Measurements from ENCODE around the gene PCK2.
"Not testable (repeated sequence)": the region's sequence is repeated elsewhere in the genome, so short reads cannot be mapped to it uniquely, and the experiment has no call there.

PCK2 gene

DNA sequence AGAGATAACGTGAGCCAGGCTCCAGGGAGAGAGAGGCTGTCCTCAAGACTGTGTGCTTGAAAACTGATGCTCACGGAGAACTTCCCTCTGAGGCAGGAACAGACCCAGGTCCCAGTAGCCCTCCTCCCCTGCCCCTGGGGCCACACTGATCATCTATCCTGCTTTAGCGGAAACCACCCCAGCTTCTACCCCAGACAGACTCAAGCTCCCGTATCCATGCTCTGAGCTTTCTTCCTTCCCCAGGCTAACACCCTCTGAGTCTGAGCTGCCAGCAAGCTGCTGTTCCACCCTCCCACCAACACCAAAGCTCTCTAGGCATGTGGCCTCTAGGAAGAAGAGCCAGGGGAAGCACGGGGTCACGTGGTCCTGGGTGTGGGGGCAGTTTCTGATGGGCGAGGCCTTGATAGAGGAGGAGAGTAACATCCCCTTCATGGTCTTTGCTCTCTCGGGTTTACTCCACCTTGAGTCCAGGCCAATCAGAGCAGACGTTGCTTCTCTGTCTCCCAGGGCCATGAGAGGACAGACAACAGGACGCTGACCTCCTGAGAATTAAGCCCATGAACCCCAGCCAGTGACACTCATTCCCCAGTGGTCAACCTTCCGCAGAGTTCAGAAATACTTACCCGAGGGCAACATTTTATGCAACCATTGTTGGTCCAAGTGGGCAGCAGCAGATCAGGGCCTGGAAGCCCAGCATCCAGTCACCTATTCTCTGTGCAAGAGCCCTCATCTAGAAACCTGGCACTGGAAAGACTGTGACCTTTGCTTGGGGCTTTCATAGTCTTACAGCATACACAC is 1.4 kb downstream of the PCK2 start:
- DNase-seq (ENCODE audit: low spot score) = peak; percentile 85

DNA sequence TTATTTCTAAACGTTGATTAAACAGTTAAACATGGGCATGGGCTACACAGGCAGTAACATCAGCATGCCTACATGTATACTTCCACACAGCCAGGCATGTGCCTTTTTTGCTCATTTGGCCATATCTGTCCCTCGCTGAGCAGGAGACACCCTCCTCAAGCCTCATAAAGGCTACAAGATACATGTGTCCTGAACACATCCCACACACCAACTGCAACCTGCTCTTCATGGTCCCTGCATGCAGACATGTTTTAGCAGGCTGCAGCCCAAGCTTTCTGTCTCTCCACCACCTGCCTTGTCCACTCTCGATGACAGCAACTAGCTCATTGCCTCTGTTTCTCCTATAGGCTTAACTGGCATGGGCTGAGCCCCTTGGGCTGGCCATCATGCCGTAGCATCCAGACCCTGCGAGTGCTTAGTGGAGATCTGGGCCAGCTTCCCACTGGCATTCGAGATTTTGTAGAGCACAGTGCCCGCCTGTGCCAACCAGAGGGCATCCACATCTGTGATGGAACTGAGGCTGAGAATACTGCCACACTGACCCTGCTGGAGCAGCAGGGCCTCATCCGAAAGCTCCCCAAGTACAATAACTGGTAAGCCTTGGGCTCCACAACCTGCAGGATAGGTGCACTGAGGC is 2.6 kb downstream of the PCK2 start:
- DNase-seq (ENCODE audit: low spot score) = no peak

DNA sequence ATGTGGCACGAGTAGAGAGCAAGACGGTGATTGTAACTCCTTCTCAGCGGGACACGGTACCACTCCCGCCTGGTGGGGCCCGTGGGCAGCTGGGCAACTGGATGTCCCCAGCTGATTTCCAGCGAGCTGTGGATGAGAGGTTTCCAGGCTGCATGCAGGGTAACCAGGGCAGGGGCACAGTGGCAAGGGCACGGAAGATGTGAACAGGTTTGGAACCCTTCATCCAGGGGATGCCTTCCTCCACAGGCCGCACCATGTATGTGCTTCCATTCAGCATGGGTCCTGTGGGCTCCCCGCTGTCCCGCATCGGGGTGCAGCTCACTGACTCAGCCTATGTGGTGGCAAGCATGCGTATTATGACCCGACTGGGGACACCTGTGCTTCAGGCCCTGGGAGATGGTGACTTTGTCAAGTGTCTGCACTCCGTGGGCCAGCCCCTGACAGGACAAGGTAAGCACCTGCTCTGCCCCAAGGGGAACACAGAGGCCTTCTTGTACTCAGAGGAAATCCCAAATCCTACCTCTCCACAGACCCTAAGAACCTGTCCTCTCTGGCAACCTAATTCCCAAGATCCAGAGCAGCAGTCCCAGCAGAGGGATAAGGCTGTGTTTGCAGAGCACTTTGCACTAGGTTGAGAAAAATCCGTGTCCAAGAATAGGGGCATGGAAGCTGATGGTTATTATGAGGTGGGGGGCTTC is 4.3 kb downstream of the PCK2 start:
- DNase-seq (ENCODE audit: low spot score) = no peak

DNA sequence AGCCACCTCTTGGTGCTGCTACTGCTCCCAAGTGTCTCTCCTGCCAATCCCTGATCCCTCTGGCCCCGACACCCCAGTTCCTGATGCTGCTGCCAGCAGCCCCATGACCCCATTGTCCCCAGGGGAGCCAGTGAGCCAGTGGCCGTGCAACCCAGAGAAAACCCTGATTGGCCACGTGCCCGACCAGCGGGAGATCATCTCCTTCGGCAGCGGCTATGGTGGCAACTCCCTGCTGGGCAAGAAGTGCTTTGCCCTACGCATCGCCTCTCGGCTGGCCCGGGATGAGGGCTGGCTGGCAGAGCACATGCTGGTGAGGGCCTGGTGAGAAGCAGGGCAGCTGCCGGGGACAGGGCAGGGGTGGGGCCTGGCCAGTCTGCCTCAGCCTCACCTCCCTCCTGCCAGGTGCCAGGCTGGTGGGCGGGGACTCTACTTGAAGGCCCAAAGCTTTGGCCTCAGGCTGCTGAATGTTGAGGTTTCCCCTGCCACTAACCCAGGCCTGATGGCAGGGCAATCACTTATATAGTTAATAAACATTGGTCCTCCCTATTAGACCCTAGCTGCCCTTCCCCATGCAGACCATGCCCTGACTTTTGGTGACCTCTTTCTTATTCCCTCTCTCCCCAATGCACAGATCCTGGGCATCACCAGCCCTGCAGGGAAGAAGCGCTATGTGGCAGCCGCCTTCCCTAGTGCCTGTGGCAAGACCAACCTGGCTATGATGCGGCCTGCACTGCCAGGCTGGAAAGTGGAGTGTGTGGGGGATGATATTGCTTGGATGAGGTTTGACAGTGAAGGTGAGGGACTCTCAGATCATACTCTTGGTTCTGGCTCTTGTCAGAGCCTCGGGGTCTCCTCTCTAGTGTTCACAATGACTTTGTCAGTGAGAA is 5.1 kb downstream of the PCK2 start:
- DNase-seq (ENCODE audit: low spot score) = no peak

DNA sequence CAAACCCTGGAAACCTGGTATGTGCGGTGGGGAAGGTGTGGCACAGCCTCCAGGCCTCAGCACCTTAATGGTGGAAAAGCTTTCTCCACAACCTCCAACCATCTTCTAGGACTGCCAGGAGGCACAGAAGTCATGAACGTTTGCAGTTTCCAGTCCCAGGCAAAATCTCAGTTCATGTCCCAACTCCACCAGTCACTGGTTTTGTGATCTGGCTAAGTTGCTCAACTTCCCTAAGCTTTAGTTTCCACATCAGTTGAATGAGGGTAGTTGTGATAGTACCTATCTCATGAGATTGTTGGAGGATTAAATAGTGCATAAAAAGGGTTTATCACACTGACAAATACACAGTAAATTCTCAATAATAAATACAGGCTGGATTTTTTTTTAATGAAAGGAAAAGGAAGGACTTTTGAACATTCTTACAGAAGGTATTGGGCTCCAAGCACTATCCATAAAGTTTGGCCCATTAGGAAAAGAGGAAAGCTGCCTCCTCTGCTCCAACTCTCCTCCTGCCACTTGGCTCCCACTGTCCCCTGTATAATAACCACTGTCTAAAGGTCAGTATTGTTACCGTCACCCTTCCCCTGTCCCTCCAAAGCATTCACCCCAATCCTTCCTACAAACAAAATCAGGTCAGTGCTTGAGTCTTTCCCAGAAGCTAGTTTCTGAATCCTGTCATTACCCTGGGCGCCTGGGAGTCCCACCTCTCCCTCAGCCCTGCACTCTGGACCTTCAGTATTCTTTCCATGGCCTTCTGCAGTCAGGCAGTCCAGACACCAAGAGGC is 6.3 kb downstream of the PCK2 start:
- DNase-seq (ENCODE audit: low spot score) = no peak

DNA sequence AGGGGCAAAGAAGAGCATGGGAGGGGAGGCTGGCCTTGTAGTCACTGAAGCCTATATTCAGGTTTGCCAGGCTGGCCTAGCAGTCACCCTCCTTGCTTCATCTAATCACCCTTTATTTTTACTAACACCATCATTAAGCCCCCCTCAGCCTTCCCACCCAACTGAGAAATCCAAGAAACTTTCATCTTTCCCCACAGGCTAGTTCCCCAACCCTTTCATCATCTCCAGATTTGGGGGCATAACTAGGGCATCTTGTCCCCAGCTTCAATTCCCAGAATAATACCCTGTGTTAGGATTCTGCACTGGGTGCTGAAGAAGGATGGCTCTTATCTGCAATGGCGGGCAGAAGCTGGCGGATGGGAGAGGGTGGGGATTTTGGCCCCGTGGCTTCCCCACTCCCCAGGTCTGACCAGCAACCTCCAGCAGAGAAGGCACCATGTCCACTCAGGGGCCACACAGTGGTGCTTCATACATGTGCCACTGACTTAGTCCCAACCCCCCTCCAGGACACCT is 6.9 kb downstream of the PCK2 start:
- no peak for DNase-seq (ENCODE audit: low spot score)

DNA sequence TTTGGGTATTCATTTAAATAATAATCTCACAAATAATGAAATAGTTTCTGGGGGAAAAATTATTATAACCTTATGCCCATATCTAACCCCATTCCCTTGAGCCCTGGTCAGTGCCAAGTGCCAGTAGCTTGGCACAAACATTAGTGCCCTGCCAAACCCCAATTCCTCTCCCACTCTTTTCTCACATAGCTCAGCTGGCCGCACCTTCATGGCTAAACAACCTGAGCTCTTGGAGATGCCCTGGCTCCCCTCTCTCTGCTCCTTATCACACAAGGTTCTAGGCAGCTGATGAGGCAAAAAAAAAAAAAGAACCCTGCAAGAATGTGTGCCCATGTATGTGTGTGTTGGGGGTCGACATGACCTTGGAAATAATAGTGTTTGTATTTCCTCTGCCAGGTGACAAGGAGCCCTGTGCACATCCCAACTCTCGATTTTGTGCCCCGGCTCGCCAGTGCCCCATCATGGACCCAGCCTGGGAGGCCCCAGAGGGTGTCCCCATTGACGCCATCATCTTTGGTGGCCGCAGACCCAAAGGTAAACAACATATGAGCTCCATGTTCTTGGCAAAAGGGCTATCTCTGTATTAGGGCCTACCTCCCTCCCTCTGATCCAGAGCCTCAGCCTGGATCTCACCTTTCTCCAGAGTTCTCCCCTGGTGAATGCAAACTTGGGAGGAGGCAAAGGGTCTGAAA is 8.4 kb downstream of the PCK2 start:
- DNase-seq (ENCODE audit: low spot score) = no peak

DNA sequence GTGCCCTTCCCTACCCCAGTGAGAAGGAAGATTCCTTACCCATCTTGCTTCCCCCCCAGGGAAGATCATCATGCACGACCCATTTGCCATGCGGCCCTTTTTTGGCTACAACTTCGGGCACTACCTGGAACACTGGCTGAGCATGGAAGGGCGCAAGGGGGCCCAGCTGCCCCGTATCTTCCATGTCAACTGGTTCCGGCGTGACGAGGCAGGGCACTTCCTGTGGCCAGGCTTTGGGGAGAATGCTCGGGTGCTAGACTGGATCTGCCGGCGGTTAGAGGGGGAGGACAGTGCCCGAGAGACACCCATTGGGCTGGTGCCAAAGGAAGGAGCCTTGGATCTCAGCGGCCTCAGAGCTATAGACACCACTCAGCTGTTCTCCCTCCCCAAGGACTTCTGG is 9.3 kb downstream of the PCK2 start:
- no peak for DNase-seq (ENCODE audit: low spot score)

DNA sequence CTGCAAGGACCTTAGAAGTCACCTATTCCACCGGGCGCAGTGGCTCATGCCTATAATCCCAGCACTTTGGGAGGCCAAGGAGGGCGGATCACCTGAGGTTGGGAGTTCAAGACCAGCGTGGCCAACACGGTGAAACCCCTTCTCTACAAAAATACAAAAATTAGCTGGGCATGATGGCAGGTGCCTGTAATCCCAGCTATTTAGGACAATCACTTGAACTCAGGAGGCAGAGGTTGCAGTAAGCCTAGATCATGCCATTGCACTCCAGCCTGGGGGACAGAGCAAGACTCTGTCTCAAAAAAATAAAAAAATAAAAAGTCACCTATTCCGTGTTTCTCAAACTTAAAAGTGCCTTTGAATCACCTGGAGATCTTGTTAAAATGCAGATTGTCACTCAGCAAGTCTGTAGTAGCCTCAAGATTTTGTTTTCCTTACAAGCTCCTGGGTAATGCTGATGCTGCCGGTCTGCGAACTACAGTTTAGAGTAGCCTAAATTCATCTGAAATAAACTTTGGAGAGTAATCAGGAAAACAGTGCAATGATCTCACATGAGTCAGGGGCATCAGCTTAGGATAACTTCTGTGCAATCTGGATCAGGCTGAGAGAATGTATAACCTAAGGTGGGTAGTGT is 11.6 kb downstream of the PCK2 start:
- DNase-seq (ENCODE audit: low spot score) = not testable (repeated sequence)

DNA sequence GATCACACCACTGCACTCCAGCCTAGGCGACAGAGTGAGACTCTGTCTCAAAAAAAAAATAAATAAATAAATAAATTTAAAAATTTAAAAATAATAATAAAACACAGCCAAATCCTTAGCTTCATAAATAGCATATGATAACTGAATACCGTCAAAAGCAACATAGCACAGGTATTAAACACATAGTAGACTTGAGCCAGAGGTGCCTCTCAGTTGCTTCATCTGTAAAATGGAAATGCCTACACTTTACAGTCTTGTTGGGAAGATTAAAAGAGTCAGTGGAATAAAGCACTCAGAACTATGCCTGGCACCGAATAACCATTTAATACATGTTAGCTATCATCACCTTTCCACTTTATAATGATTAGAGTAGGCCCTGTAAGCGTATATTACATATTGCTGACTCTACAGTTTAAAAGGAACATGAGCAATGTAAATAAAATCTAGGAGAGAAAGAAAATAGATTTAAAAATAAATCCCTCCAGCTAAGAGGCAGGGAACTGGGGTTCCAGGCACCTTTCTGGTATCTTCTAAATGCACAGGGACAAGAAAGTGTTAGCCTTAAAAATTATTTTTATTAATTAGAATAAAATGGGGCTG is 12.7 kb downstream of the PCK2 start:
- no peak for DNase-seq (ENCODE audit: low spot score)

DNA sequence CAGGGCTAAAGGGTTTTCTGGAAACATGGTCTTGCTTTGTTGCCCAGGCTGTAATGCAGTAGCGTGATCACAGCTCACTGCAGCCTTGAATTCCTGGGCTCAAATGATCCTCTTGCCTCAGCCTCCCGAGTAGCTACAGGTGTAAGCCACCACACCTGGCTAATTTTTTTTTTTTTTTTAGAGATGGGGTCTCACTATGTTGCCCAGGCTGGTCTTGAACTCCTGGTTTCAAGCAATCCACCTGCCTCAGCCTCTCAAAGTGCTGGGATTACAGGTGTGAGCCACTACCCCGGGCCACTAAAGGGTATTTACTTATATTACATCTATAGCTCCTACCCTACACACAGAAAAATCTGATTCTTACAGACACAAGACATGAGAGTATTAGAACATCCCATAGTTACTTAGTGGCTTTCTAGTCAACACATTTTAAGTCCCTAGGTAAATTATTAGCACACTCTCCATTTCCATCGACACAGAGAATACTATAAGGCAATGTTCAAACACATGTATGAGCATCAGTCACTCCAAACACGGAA is 14.3 kb downstream of the PCK2 start:
- DNase-seq (ENCODE audit: low spot score) = no peak

DNA sequence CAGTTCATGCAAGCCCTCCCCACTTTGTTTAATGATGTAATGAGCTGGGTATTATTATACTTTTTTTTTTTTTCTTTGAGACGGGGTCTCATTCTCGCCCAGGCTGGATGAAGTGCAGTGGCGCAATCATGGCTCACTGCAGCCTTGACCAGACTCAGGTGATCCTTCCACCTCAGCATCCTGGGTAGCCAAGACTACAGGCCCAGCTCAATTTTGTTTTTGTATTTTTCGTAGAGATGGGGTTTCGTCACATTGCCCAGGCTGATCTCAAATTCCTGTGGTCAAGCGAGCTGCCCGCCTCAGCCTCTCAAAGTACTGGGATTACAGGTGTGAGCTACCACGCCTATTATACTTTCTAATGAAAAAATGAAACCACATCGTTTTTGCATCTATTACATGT is 15.9 kb downstream of the PCK2 start:
- DNase-seq (ENCODE audit: low spot score) = no peak

DNA sequence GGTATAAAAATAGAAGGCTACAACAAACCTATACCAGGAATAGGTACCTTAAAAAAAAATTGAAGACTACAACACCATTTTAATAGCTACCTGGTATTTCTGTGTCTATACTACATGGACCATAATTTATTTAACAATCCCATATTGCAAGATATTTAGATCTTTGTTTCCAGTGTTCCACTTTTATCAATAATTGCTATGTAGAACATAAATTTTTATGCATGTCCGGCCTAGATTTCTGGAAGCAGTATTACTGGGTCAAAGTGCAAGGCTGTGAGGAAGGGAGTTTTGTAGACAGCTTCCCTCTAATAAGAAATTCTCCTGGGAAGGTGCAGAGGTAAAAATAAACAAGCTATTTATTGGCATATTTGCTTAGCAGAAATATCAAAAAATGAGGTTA is 16.4 kb downstream of the PCK2 start:
- DNase-seq (ENCODE audit: low spot score) = no peak

DNA sequence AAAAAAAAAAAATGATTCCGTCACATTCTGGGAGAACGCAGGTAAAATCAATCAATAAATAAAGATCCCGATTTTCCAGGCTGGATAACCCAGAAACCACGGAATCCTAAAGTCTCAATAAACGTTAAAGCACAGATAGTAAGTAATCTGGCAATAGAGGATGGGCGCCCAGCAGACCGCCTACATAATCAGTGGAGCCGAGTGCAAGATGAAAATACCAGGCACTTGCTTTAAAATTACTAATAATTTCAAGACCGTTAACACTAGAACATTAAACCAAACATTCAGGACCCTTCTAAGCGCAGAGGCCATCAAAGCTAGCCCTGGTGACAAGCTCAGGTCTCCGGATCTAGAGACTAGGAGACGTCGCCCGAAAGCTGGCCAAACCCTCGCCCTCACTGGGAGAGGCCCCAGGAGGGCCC is 19.3 kb downstream of the PCK2 start:
- DNase-seq (ENCODE audit: low spot score) = no peak

DNA sequence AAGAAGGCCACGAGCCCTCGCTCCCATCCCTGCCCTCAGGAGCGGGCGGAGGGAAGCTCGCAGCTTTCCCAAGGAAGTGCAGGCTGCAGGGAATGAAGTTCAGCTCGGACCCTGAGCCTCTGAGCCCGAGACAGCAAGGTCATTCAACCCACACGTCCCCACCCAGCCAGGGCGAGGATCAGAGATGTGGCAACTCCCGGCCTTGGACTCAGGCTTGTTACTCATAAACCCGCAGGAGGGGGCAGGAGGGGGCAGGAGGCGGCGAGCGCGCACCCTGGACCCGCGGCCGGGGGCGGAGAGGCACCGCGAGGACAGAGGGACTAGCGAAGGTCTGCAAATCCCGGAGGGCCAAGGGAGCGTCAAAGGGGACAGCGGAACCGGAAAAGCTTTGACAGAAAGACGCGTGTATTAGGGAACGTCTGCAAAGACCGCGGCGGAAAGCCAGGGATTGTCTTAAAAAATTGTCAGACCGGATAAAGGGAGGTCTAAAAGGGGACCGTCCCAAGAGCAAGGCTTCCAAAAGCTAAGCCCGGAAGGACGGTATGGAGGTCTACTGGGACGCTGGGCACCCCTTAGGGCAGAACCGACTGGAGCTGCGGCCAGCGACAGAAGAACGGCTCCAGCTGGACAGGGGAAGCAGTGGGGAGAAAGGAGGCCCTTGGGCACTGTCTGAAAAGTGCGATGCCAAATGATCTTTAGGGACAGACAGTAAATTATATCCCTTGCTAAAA is 19.9 kb downstream of the PCK2 start:
- DNase-seq (ENCODE audit: low spot score) = peak; percentile 86

DNA sequence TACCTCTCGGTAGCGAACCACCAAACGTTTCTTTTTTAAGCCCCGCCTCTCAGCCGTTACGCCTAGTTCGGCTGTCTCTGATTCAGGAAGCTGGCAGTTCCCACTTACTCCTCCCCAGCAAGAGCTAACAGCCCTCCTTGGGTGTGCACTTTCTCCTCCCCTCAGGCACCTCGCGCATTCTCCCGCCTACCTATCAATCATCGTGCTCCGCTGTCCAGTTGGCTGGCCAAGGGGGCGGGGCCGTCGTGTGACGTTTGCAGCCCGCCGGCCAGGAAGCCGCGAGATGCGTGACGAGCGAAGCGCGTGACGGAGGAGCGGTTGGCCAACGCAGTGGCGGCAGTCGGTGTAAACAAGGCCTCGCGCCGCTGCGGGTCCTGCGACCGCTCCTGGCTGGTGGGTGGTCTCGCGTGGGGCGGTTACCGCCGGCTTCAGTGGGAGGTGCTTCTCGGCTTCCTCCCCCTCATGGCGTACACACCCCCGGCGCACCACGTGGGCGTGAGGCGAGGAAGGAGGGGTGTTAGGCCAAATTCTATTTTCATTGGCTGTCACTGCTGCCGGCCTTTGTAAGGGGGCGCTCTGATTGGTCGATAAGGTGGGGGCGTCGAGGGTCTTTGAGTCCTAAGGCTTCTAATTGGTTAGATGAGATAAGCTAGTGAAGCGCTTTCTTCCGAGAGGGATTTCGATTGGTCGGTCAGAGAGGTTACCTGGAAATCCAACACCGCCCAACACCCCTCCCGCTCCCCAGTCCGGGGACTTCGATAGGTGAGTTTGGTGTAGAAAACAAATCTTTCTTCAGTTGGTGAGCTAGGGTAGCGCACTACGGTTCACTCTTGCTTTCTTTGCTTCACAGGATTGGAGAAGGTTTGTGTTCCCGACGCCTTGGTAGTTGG is 20.7 kb downstream of the PCK2 start, which contains the start of the genes DCAF11 and NRL:
TSS of gene DCAF11 (plus strand) at position 246 of the 890 bp plus-strand sequence. CDS start 818 bp downstream, outside the sequence.
TSS of gene NRL (minus strand) at position 418 of the 890 bp plus-strand sequence. CDS start 32,101 bp downstream, outside the sequence.
- peak; percentile 97 for DNase-seq (ENCODE audit: low spot score)

DNA sequence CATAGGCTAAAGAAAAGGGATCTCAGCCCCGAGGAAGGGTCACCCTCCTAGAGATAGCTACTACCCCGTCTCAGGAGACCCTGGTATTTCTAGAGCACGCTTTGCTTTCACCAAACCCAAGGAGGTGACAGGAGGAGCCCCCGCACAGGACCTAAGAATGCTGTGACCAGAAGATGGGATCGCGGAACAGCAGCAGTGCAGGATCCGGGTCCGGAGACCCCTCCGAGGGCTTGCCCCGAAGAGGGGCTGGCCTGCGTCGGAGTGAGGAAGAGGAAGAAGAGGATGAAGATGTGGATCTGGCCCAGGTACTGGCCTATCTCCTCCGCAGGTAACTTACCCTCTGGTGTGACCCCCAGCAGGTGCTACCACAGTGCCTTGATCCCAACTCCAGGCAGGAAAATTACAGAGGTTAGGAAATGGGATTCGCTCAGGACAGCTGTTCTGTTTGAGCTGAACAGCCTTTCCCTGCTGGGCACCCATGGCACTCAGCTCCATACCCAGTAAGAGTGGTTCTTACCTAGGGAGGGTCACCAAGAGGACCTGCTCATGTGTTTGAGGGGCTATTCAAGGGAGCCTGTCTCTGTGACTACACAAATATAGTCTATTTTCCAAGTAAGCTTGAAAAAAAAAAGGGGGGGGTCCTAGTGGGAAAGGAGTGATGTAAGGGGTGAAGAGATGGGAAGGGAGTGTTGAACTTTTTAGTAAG is 21.5 kb downstream of the PCK2 start:
- no peak for DNase-seq (ENCODE audit: low spot score)
